Panc1 (cell line): ENCODE measurements around the gene AKT3. TPM values are rescaled to one million over a fixed set of nuclear protein-coding genes. Genes with fewer than 3 reads are reported as not detected.

ENCODE experiments used
- ATAC-seq: fragments of 200-7000 bp; cut with Tn5 transposase; 2 replicates; pipeline ENCODE4 v1.9.1; 2020; ENCODE audit warnings: mild to moderate bottlenecking, moderate library complexity
- BruUV-seq: library from RNA; stranded (reverse); fragments of 400-500 nt; replicated peaks from 2 replicates; lab custom pipeline; 2021; lab: Mats Ljungman, UMichigan
- CTCF ChIA-PET: fragments of 300-600 bp; sonication (Branson Sonifier 250); formaldehyde crosslinking; loops from one replicate; lab custom pipeline; 2022; ENCODE audit warnings: antibody characterized with exemption; lab: Charles Lee
- POLR2A ChIA-PET: fragments of 300-600 bp; sonication (Branson Sonifier 250); formaldehyde crosslinking; loops from one replicate; lab custom pipeline; 2022; ENCODE audit warnings: antibody characterized with exemption; lab: Charles Lee
- DNase-seq: peaks from one replicate; pipeline ENCODE4 v3.0.0-alpha.2; 2010; ENCODE audit warnings: low read depth, low spot score
- H3K27ac ChIP-seq: 2 replicates; pipeline ENCODE4 v1.5.1; 2011; ENCODE audit warnings: mild to moderate bottlenecking, low read length, inconsistent platforms
- H3K27me3 ChIP-seq: fragments of 200-500 bp; sonication (Bioruptor generic); 2 replicates; pipeline ENCODE4 v1.6.0; 2014; ENCODE audit warnings: low read length, inconsistent platforms; ENCODE audit not compliant: control insufficient read depth, insufficient read depth
- H3K36me3 ChIP-seq: fragments of 200-500 bp; sonication (Bioruptor generic); 2 replicates; pipeline ENCODE4 v1.5.1; 2014; ENCODE audit warnings: inconsistent platforms, mild to moderate bottlenecking, low read length, moderate library complexity; ENCODE audit not compliant: control insufficient read depth, insufficient read depth
- H3K4me1 ChIP-seq: 2 replicates; pipeline ENCODE4 v1.5.1; 2011; ENCODE audit warnings: inconsistent platforms, mild to moderate bottlenecking, low read length, moderate library complexity; ENCODE audit not compliant: control insufficient read depth, insufficient read depth
- H3K4me3 ChIP-seq, 2 experiments: 2 replicates each; pipeline ENCODE4 v1.5.1; 2011 to 2012; ENCODE audit warnings: low read depth in 2 of 2, low read length in 2 of 2, mild to moderate bottlenecking in 2 of 2, inconsistent platforms in 1 of 2, moderate library complexity in 1 of 2
- H3K9me3 ChIP-seq: fragments of 200-500 bp; sonication (Bioruptor generic); 2 replicates; pipeline ENCODE4 v1.5.1; 2014; ENCODE audit warnings: low read depth, mild to moderate bottlenecking, inconsistent platforms, low read length, moderate library complexity; ENCODE audit not compliant: control insufficient read depth, insufficient read depth
- CTCF ChIP-seq: fragments of 450-650 bp; IDR thresholded peaks from 2 replicates; pipeline ENCODE4 v1.5.1; 2017; ENCODE audit warnings: mild to moderate bottlenecking
- POLR2AphosphoS5 ChIP-seq: IDR thresholded peaks from 2 replicates; pipeline ENCODE4 v1.6.1; 2012; ENCODE audit warnings: mild to moderate bottlenecking, low read depth, low read length, moderate library complexity
- REST ChIP-seq, 2 experiments: IDR thresholded peaks; 2 replicates each; pipeline ENCODE4 v1.6.1; 2011 to 2012; ENCODE audit warnings: low read depth in 2 of 2, control low read depth in 1 of 2, low read length in 1 of 2, mild to moderate bottlenecking in 1 of 2, moderate library complexity in 1 of 2; ENCODE audit not compliant: insufficient read depth in 1 of 2
- SIN3A ChIP-seq: IDR thresholded peaks from 2 replicates; pipeline ENCODE4 v1.6.1; 2012; ENCODE audit warnings: low read depth, mild to moderate bottlenecking, low read length, moderate library complexity, borderline replicate concordance; ENCODE audit not compliant: insufficient read depth
- TCF7L2 ChIP-seq: IDR thresholded peaks from 2 replicates; pipeline ENCODE4 v1.6.1; 2011; ENCODE audit warnings: mild to moderate bottlenecking, low read depth, low read length, inconsistent platforms
- in situ Hi-C: cut with HindIII; loops from 2 replicates; pipeline ENCODE4 v1.10.0; 2016; ENCODE audit warnings: low sequenced_read_pairs, low pct_unique_long_range_greater_than_20kb
- intact Hi-C: fragments of 100-400 bp; cut with micrococcal nuclease; formaldehyde crosslinking; loops from one replicate; pipeline ENCODE4 v1.10.0; 2022; ENCODE audit not compliant: unreplicated experiment
- total RNA-seq: library from RNA; stranded (reverse); gene quantifications from one replicate; pipeline ENCODE4 v1.2.1, GENCODE V29; 2021; ENCODE audit not compliant: unreplicated experiment

Gene AKT3
- total RNA-seq, 1 experiment from 2014 or later, result 11.0 TPM

DNA sequence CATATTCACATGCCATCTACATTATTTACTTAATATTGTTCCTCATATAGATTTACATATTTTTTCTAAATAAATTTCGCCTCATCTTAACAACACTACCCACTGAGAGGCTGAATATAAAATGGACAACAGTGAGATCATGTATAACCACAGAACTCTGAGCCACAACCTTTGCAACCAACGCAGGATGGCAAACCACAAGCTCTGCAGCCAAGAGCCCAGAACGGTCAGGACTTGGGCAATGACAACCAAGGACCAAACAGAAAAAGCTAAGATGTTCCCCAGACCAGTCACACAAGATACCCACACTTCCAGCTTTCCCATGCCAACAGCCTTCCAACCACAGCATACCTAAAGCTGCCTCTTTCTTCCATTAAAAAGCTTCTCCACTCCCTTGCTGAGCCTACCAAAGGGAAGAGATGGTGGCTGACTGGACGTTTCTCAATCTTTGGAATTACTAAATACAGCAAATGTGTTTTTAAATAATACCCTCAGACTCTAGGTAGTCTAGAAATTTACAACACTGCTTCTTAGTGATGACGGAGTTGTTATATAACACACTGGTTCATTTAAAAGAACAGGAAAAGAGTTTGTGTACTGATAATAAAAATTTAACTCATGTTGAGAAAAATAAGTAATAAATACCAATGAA is 117.9 kb downstream of the AKT3 start:
- in situ Hi-C loops (no loop called here), intact Hi-C loops (no loop called here)
- no peak for ATAC-seq
- BruUV-seq, result no TSS peak
- no peak for DNase-seq
- Histone ChIP-seq H3K4me3 (no peak overlapping the region), H3K27ac (no peak overlapping the region), H3K27me3 (no peaks in the 10 kb centered on the region; the same call in 1 of the 2 replicates), H3K9me3 (no peaks in the 10 kb centered on the region), H3K36me3 (no peaks in the 10 kb centered on the region), H3K4me1 (no peaks in the 10 kb centered on the region)
- CTCF ChIA-PET, result interaction anchor here (0.6 kb wide), 1 partner anchor 226 kb away, joined by 5 read pairs; no protein-coding TSS in a partner anchor
- POLR2A ChIA-PET, result no interaction called here
- TF ChIP-seq SIN3A (no peak), REST (IDR thresholded peaks at IDR 0.05; ENCODE audit: insufficient read depth in 1 of 2, low read depth in 2 of 2, low read length in 1 of 2) (no peak), TCF7L2 (no peak), POLR2AphosphoS5 (no peak), CTCF (no peak)

- DNase-seq, result no peak
- ChIA-PET POLR2A (no interaction called here), CTCF (interaction anchor here (0.6 kb wide), 1 partner anchor 226 kb away, joined by 5 read pairs; no protein-coding TSS in a partner anchor)
- Histone ChIP-seq H3K27ac (no peak overlapping the region), H3K4me1 (no peaks in the 10 kb centered on the region), H3K36me3 (no peaks in the 10 kb centered on the region), H3K27me3 (no peaks in the 10 kb centered on the region; the same call in 1 of the 2 replicates), H3K4me3 (no peak overlapping the region), H3K9me3 (no peaks in the 10 kb centered on the region)
- no TSS peak for BruUV-seq
- intact Hi-C loops (no loop called here), in situ Hi-C loops (no loop called here)
- no peak for ATAC-seq
- TF ChIP-seq TCF7L2, result no peak
- TF ChIP-seq POLR2AphosphoS5, result no peak
Measured at GRCh38 chr1:243731301-243731891, 118.6 kb downstream of the AKT3 start.
